Transverse colon (tissue), 4 donors: ENCODE results near the gene PCSK7. TPM values are rescaled to one million over a fixed set of nuclear protein-coding genes. Genes with fewer than 3 reads are reported as not detected.

Experiments used
- DNase-seq: peaks from one replicate; pipeline ENCODE4 v3.0.0-alpha.2; 2019
- H3K27ac ChIP-seq, 4 donors: fragments of 200-600 bp; sonication (generic); 2 replicates each; pipeline ENCODE4 v1.5.1; 2016 to 2018; ENCODE audit warnings: inconsistent platforms in 4 of 4
- H3K27me3 ChIP-seq: fragments of 200-600 bp; sonication (generic); 2 replicates; pipeline ENCODE4 v1.5.1; 2017; ENCODE audit warnings: inconsistent platforms
- H3K36me3 ChIP-seq, 4 donors: fragments of 200-600 bp; sonication (generic); 2 replicates each; pipeline ENCODE4 v1.5.1; 2017 to 2019; ENCODE audit warnings: inconsistent platforms in 4 of 4
- H3K4me1 ChIP-seq, 4 donors: fragments of 200-600 bp; sonication (generic); 2 replicates each; pipeline ENCODE4 v1.5.1; 2017 to 2020; ENCODE audit warnings: inconsistent platforms in 4 of 4
- H3K4me3 ChIP-seq, 4 donors: fragments of 200-600 bp; sonication (generic); 1 replicate in 1 of 4; 2 replicates in 3 of 4; pipeline versions ENCODE4 v1.5.1 to v1.6.1; 2017 to 2019; ENCODE audit warnings: inconsistent platforms in 4 of 4
- H3K9me3 ChIP-seq, 2 donors: fragments of 200-600 bp; sonication (generic); 2 replicates each; pipeline ENCODE4 v1.5.1; 2017 to 2019; ENCODE audit warnings: inconsistent platforms in 2 of 2
- EP300 ChIP-seq: sonication (generic); formaldehyde crosslinking; IDR thresholded peaks from one replicate; pipeline ENCODE4 v1.6.1; 2017; ENCODE audit warnings: antibody characterized with exemption, low read depth
- POLR2A ChIP-seq: fragments of 450-650 bp; IDR thresholded peaks from one replicate; pipeline ENCODE4 v1.6.1; 2016; ENCODE audit warnings: antibody characterized with exemption, mild to moderate bottlenecking, moderate library complexity
- POLR2AphosphoS5 ChIP-seq, 3 donors: sonication (generic); formaldehyde crosslinking; IDR thresholded peaks; one replicate each; pipeline ENCODE4 v1.6.1; 2016; ENCODE audit warnings: antibody characterized with exemption in 3 of 3
- WGBS, 2 donors: methylation state at CpG; one replicate each; pipeline ENCODE4 v1.1.5; 2018; ENCODE audit warnings: low coverage in 1 of 2; 5-methylcytosine and 5-hydroxymethylcytosine counted together
- in situ Hi-C, 4 donors: fragments of 200-750 bp; cut with MboI; loops; one replicate each; pipeline versions ENCODE4 v1.15.0 to v1.15.1; 2017; ENCODE audit warnings: low sequenced_read_pairs in 3 of 4, low pct_ligation_motif_present in 1 of 4, low pct_unique_long_range_greater_than_20kb in 1 of 4
- intact Hi-C: fragments of 100-400 bp; cut with DNase I; formaldehyde crosslinking; loops from one replicate; pipeline ENCODE4 v1.15.1; 2023; ENCODE audit warnings: low total_unique reads
- total RNA-seq, 4 donors: library from RNA; depleted of rRNA; stranded (reverse); fragments of >200 nt; gene quantifications; one replicate each; pipeline ENCODE4 v1.1.0, GENCODE V29; 2016
- TF ChIP-seq, protein P1 (sequence below), 5 experiments: fragments of 200-600 bp in 3 of 5; fragments of 450-650 bp in 2 of 5; sonication (generic) in 3 of 5; IDR thresholded peaks; 1 replicate in 2 of 5; 2 replicates in 3 of 5; pipeline ENCODE4 v1.5.1; 2016 to 2017; ENCODE audit warnings: antibody characterized with exemption in 5 of 5, inconsistent platforms in 3 of 5, mild to moderate bottlenecking in 2 of 5, moderate library complexity in 1 of 5

PCSK7 gene
- total RNA-seq, 4 donors from 2014 or later = 182 to 432 (median 204) TPM

GRCh38 chr11:117228091-117228490, 3.8 kb downstream of the PCSK7 start:
- in situ Hi-C loops = loop anchor here in 1 of 4 donors (5.0 kb wide), 1 partner anchor 46 kb away; no protein-coding TSS in a partner anchor
- Histone ChIP-seq H3K9me3 (no peaks in the 10 kb centered on the region), H3K4me1 (peaks cover 21 to 58% (median 46%) of the 10 kb centered on the region in 4 donors), H3K27ac (no peak overlapping the region), H3K4me3 (no peak overlapping the region), H3K27me3 (no peaks in the 10 kb centered on the region), H3K36me3 (peaks cover 0 to 30% (median 10%) of the 10 kb centered on the region in 4 donors)
- 93 to 98% methylated on average over 7 to 11 of the region's 11 CpGs for WGBS, 2 donors
- no peak for DNase-seq
- intact Hi-C loops = loop anchor here (5.0 to 10.0 kb wide), 2 partner anchors 46 to 343 kb away; no protein-coding TSS in a partner anchor
- TF ChIP-seq, protein P1, sequence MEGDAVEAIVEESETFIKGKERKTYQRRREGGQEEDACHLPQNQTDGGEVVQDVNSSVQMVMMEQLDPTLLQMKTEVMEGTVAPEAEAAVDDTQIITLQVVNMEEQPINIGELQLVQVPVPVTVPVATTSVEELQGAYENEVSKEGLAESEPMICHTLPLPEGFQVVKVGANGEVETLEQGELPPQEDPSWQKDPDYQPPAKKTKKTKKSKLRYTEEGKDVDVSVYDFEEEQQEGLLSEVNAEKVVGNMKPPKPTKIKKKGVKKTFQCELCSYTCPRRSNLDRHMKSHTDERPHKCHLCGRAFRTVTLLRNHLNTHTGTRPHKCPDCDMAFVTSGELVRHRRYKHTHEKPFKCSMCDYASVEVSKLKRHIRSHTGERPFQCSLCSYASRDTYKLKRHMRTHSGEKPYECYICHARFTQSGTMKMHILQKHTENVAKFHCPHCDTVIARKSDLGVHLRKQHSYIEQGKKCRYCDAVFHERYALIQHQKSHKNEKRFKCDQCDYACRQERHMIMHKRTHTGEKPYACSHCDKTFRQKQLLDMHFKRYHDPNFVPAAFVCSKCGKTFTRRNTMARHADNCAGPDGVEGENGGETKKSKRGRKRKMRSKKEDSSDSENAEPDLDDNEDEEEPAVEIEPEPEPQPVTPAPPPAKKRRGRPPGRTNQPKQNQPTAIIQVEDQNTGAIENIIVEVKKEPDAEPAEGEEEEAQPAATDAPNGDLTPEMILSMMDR (IDR thresholded peaks at IDR 0.05) = no peak
- TF ChIP-seq POLR2AphosphoS5 (IDR thresholded peaks at IDR 0.05) (no peak), EP300 (no peak), POLR2A (no peak)

- peak; percentile 54 for DNase-seq
- TF ChIP-seq POLR2AphosphoS5 (IDR thresholded peaks at IDR 0.05) (peak in 2 of 3 donors; percentile 33 to 35), POLR2A (no peak)
- TF ChIP-seq, protein P1 (IDR thresholded peaks at IDR 0.05) = peak; percentile 76 to 91 (median 81)
- 57 to 70% methylated on average over 5 to 19 of the region's 19 CpGs for WGBS, 2 donors
- Histone ChIP-seq H3K4me3 (no peak overlapping the region), H3K27me3 (no peaks in the 10 kb centered on the region), H3K9me3 (no peaks in the 10 kb centered on the region), H3K27ac (peak overlapping the region; percentile 83 to 91 (median 86)), H3K36me3 (peaks cover 0 to 30% (median 10%) of the 10 kb centered on the region in 4 donors), H3K4me1 (peaks cover 27 to 71% (median 58%) of the 10 kb centered on the region in 4 donors)
- intact Hi-C loops (loop anchor here (5.0 to 10.0 kb wide), 2 partner anchors 44 to 342 kb away; no protein-coding TSS in a partner anchor), in situ Hi-C loops (loop anchor here in 1 of 4 donors (5.0 kb wide), 1 partner anchor 44 kb away; no protein-coding TSS in a partner anchor)
These were observed 5.2 kb downstream of the PCSK7 start for GRCh38 chr11:117226388-117227385.

GRCh38 chr11:117225553-117226170, 6.2 kb downstream of the PCSK7 start:
- peak overlapping the region; percentile 83 to 91 (median 86) for H3K27ac ChIP-seq
- no peaks in the 10 kb centered on the region for H3K27me3 ChIP-seq
- in situ Hi-C loops = loop anchor here in 1 of 4 donors (5.0 kb wide), 1 partner anchor 43 kb away; no protein-coding TSS in a partner anchor
- H3K36me3 ChIP-seq = peaks cover 0 to 30% (median 10%) of the 10 kb centered on the region in 4 donors
- H3K9me3 ChIP-seq = no peaks in the 10 kb centered on the region
- no peak overlapping the region for H3K4me3 ChIP-seq
- peaks cover 31 to 71% (median 59%) of the 10 kb centered on the region in 4 donors for H3K4me1 ChIP-seq
- DNase-seq = peak; percentile 9
- WGBS, 2 donors = 93% methylated on average over 9 of the region's 9 CpGs; no CpG with 5 or more reads in 1 of the 2 donors
- TF ChIP-seq POLR2AphosphoS5 (IDR thresholded peaks at IDR 0.05) (no peak), POLR2A (no peak), EP300 (no peak)
- TF ChIP-seq, protein P1 (IDR thresholded peaks at IDR 0.05) = no peak
- intact Hi-C loops = loop anchor here (5.0 to 10.0 kb wide), 2 partner anchors 43 to 341 kb away; no protein-coding TSS in a partner anchor
